GM21528 (cell line): ENCODE measurements around the gene KCNQ1.
"Not testable (repeated sequence)": the region's sequence is repeated elsewhere in the genome, so short reads cannot be mapped to it uniquely, and the experiment has no call there.

Experiments used
- ATAC-seq: cut with Tn5 transposase; IDR thresholded peaks from one replicate; pipeline ENCODE4 v1.9.1; 2021; ENCODE audit warnings: mild to moderate bottlenecking, moderate library complexity; ENCODE audit not compliant: unreplicated experiment, low FRiP score

KCNQ1 gene

GRCh38 chr11:2625183-2625582 lies 180.4 kb downstream of the KCNQ1 start:
- no peak for ATAC-seq

GRCh38 chr11:2630679-2631078 lies 185.9 kb downstream of the KCNQ1 start:
- ATAC-seq, result no peak

DNA sequence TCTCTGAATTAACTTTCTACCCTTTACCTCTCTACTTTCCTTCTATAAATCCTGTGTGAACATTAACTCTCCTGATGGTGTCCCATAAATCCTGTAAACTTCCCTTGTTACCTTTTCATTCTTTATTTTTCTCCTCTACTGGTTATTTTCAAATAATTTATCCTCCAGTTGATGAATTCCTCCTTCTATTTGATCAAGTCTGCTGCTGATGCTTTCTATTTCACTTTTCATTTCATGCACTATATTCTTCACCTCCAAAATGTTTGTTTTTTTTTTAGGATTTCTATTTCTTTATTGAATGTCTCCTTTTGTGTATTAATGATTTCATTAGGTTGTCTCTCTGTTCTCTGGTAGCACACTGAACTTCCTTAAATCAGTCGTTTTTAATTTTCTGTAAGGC lies 186.4 kb downstream of the KCNQ1 start:
- no peak for ATAC-seq

- not testable (repeated sequence) for ATAC-seq
These were observed 195.0 kb downstream of the KCNQ1 start for GRCh38 chr11:2639763-2640162.

- no peak for ATAC-seq
These were observed 196.8 kb downstream of the KCNQ1 start for GRCh38 chr11:2641623-2642022.

- no peak for ATAC-seq
These were observed 198.9 kb downstream of the KCNQ1 start for GRCh38 chr11:2643746-2644145.

- ATAC-seq, result no peak
These were observed 200.3 kb downstream of the KCNQ1 start for GRCh38 chr11:2644844-2645778.

- ATAC-seq, result no peak
These were observed 200.9 kb downstream of the KCNQ1 start for GRCh38 chr11:2645779-2646118.

DNA sequence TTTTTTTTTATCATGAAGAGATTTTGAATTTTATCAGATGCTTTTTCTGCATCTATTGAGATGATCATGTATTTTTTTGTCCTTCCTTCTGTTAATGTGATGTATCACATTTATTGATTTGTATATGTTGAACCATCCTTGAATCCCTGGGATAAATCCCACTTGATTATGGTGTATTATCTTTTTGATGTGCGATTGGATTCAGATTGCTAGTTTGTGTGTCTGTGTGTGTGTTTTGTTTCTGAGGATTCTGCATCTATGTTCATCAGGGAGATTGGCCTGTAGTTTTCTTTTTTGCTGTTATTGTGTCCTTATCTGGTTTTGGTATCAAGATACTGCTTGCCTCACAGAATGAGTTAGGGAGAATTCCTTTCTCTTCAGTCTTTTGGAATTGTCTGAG lies 202.4 kb downstream of the KCNQ1 start:
- ATAC-seq, result no peak

DNA sequence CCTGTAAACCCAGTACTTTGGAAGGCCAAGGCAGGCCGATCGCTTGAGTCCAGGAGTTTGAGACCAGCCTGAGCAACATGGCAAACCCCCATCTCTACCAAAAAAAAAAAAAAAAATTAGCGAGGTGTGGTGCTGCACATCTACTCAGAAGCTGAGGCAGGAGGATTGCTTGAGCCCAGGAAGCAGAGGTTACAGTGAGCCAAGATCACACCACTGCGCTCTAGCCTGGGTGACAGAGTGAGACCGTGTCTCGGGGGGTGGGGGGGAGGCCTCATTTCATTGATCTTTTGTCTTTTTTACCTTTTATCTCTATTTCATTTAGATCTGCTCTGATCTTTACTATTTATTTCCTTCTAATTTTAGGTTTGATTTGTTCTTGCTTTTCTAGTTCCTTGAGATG lies 203.1 kb downstream of the KCNQ1 start:
- no peak for ATAC-seq

DNA sequence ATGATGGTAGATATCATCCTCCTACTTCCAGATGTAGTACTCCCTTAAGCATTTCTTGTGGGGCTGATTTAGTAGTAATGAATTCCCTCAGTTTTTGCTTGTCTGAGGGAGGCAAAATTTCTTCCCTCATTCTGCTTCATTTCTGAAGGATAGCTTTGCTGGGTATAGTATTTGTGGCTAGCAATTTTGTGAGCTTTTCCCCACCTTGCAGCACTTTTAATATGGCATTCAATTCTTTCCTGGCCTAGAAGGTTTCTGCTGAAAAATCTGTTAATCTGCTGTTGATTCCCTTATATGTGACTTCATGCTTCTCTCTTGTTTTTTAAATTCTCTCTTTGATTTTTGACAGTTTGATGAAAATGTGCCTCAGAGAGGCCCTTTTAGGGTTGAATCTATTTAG lies 204.6 kb downstream of the KCNQ1 start:
- ATAC-seq, result no peak

GRCh38 chr11:2649848-2650247 lies 205.0 kb downstream of the KCNQ1 start:
- no peak for ATAC-seq

GRCh38 chr11:2650343-2650867 lies 205.6 kb downstream of the KCNQ1 start:
- no peak for ATAC-seq

DNA sequence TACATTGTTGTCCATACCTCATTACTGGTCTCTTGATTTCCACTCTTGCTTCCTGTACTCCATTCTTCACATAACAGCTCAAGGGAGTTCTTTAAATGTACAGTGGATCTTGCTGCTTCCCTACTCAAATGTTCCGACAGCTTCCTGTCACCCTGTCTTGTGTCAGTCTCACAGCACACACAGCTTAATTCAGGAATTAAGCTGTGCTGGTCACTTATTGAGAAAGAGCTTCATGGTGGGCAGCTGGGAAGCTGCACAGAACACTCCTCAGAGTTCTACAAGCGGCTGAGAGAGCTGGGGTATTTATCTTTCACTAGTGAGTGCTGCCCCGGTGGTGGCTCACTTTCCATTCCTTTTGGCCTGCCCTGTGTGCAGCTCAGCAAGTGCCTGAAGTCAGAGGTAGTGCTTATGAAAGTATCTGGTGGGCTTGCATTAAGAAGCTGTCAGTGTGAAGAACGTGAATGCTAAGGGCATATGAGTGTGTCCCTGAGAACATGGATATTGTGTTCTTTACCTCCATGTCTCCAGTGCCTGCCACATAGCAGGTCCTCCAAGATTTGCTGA lies 206.3 kb downstream of the KCNQ1 start:
- ATAC-seq, result no peak

DNA sequence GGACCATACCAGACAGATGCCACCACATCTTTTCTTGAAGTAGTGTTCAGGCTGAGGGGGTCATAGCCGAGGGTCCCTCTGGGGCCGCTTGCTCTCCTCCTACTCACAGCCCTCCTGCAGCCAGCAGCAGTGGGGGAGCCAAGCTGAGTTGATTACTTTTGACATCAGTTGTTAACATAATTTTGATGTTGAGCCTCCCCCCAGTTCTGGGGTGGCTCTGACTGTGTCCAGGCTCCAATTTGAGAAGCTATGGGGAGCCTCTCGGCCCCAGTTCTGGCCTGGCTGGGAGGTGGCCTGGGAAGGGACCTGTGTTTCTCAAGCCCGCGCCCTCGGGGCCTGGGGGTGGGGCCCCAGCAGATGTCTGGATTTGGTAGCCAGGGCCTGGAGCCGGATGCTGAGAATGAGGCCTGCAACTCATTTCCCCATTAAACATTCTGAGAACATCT lies 207.0 kb downstream of the KCNQ1 start:
- ATAC-seq, result no peak

- ATAC-seq, result no peak
These were observed 207.8 kb downstream of the KCNQ1 start for GRCh38 chr11:2652333-2653197.

DNA sequence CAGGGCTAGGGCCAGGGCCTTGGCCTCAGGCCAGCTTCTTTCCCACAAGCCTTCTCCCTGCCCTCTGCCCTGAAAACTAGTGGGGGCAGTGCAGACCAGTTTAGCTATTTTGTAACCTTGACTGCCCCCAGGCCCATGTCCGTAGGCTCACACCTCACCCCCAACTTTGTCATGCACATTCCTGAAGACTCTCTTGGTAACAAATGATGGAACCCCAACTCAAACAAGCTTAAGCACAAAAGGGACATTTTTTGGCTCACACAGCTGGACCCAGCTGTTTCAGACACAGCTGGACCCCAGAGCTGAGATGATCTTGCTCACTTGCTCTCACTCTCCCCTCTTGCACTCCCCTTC lies 208.4 kb downstream of the KCNQ1 start:
- no peak for ATAC-seq

- ATAC-seq, result no peak
These were observed 209.3 kb downstream of the KCNQ1 start for GRCh38 chr11:2653930-2654739.

DNA sequence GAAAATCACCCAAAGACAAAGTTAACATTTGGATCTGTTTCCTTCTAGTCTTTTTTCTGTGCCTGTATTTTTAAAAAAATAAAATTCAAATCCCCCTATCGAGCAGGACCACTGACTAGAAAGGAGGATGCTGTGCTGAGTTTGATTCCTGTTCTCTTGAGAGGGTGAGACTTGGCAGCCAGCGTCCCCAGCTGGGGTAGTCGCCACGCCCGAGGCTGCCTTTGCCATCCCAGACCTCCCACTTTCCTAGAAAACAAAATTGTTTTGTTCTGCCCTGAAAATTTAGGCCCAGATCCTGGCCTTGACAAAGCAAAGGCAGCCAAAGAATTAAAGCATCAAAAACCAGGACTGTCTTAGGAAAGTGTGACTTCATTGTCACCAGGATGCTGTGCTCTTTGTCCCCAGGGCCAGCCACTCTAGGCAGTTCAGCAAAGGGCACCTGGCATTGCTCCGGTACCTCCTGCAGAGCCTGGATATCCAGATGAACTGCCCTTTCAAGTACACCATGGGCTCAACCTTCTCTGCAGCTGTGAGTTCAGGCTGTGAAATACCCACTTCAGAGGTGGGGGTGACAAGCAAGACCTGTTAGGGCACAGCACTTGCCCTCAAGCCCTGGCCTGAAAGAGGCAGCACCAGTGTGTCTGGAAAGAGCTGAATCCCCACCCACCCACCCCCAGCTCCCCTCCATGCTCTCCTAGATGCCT lies 210.4 kb downstream of the KCNQ1 start:
- no peak for ATAC-seq
